Left ventricle myocardium superior (tissue), 1 donor: ENCODE data around the gene SEC61B. TPM values are rescaled to one million over a fixed set of nuclear protein-coding genes. Genes with fewer than 3 reads are reported as not detected.

ENCODE experiments used
- ATAC-seq: fragments of 200-7000 bp; cut with Tn5 transposase; one replicate; pipeline ENCODE4 v1.9.1; 2020; ENCODE audit warnings: mild to moderate bottlenecking, moderate library complexity
- DNase-seq: peaks from one replicate; pipeline ENCODE4 v3.0.0-alpha.2; 2020
- intact Hi-C: fragments of 100-400 bp; cut with micrococcal nuclease; formaldehyde crosslinking; loops from one replicate; pipeline ENCODE4 v1.11.0; 2022
- total RNA-seq: library from RNA; stranded (reverse); fragmentation: NEBNext Ultra II Directional; extraction: Animal tissue kit (Norgen Biotek cat#: 25700); gene quantifications from one replicate; pipeline ENCODE4 v1.2.1, GENCODE V29; 2021
- donor health status: DM: no; HTN: yes; CAD: no; lungs with severe emphysema.

SEC61B gene
- total RNA-seq, 1 donor from 2014 or later = 46.7 TPM

DNA sequence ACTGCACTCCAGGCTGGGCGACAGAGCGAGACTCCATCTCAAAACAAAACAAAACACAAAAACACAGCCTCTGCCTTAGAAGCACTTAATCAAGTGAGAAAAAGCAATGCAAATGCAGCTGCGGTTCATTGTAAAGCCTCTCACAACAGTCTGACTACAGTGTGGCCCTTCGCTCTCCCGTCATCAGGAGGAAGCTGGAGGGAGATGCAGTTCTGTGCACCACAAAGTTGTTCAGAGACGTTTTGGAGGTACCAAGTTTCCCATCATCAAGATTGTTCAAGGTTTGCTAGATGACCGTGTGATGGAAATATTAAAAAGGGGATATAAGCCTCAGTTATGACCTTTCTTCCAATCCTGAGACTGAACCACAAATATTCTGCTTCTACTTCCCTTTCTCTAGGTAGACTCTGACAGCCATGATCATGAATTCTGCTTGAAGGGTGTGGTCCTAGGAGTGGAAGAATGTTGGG, 40.9 kb downstream of the SEC61B start:
- intact Hi-C loops = no loop called here
- ATAC-seq = no peak
- no peak for DNase-seq

DNA sequence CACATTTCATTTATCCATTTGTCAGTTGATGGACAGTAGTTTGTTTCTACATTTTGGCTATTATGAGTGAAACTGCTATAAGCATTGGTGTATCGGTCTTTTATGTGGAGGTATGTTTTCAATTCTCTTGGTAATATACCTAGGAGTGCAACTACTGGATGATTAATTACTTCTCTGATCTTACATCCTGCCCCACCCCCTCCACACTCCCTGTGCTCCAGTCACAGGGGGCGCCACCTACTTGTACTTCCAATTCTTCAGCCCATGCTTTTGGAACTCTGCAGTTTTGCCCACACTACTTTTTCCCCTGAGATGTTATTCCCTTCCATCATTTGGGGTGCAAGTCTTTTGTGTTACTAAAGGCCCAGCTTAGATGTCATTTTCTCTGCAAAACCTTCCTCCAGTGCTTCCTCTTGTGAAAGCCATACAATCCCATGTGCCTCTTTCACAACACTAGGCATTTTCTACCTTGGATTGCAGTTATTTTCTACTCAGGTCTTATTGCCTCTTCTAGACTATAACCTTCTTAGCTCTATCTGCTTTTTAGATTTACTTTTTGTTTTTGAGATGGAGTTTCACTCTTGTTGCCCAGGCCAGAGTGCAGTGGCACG, 42.1 kb downstream of the SEC61B start:
- no peak for DNase-seq
- no peak for ATAC-seq
- intact Hi-C loops = no loop called here

DNA sequence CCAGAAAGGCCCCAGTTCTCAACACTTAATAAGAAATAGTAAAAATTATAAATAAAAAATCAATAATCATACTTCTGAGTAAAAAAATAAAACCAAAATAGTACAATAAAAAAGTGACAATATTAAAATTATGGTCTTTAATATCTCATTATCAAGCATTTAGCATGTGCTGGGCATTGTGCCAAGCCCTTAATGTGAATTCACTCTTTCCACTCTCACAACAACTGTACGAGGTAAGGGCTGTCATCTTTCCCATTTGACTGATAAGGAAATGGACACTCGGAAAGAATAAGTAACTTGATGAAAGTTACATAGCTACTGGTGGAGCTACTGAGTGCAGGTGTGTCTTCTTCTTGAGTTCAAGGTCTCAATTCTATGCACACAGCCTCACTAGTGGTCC, 43.6 kb downstream of the SEC61B start:
- no peak for DNase-seq
- intact Hi-C loops = no loop called here

DNA sequence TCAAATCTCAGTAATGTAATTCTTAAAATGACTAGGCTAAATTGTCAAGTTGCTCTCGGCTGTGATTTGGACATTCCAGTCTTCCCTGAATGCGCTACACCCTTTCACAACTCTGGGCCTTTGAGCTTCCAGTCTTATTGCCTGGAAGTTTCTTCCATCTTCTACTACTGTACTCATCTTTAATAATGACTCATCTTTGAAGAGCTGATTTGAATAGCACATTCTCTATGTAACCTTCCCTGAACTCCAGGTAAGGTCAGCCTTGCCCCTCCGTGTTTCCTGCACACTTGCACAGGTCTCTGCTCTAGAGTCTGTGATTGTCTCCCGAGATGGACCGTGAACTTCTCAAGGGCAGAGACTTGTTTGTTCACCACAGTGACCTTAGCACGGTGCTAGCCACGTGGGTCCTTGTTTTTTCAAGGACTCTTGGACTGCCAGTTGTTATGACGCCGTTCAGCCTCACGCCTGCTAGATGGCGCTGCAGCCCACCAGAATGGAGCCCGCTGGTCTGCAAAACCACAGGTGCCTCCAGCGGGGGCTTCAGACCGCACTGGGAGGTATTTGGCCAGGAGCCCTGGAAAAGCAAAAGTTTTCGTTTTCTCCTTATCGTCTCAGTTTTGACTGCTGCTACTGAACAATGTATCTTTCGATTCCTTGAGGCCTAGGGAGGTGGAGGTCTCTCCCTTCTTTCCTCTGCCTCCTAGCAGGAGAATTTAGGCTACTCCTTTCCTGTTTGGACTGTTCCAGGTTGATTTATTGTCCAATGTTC, 44.4 kb downstream of the SEC61B start:
- ATAC-seq = peak; percentile 85
- intact Hi-C loops = no loop called here
- peak; percentile 79 for DNase-seq

More for the DNA sequence above, 43.6 kb downstream of the SEC61B start:
- no peak for ATAC-seq

DNA sequence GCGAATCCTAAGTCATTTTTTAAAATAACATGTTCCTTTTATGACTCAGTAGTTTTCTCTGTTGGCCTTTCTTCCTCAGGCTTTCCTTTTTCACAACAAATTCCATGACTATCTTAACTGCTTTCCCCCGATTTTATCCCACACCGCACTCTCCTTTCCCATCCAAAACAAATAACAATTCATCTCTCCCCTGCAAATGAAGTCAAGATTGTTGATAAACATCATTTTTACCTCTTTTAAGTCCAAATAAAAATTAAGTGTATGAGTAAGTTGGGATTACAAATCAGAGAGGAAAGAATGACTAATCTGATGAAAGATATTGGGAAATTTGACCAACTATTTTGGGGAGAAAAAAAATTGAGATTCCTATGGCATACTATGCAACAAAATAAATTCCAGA, 47.3 kb downstream of the SEC61B start:
- DNase-seq = no peak
- intact Hi-C loops = no loop called here
- ATAC-seq = no peak

DNA sequence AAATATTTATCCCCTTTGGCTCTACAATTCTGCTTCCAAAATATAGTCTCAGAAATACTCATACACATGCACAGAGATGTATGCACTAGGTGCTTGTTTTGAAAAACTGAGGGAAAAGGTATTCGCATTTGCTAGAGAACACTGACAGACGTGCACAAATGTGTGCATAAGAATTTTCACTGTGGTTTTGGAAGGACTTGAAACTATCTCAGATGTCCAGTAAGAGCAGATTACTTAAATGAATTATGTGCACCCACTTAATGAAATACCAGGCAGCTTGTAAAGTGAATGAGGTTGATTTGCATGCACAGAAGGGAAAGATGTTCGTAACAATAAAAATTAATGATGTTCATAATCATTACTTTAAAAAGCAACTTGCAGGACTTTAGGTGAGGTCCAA, 48.4 kb downstream of the SEC61B start:
- DNase-seq (no peak), ATAC-seq (no peak)
- intact Hi-C loops = no loop called here

DNA sequence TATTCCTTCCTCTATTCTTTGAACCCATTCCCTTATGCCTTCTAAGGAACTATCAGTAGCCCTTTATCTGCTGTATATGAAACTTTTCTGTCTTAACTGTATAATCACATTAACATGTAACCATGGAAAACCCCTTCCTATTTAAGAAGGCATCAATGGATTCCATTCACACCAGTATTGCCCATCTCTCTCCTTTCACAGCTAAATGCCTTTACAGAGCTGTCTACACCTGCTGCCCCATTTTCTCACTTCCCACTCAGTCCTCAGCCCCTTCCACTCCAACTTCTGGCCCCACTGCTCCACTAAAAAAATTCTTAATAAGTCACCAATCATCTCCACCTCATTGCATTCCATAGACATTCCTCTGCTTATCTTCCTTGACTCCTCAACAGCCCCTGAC, 50.8 kb downstream of the SEC61B start:
- no peak for DNase-seq
- intact Hi-C loops = no loop called here
- ATAC-seq = no peak

DNA sequence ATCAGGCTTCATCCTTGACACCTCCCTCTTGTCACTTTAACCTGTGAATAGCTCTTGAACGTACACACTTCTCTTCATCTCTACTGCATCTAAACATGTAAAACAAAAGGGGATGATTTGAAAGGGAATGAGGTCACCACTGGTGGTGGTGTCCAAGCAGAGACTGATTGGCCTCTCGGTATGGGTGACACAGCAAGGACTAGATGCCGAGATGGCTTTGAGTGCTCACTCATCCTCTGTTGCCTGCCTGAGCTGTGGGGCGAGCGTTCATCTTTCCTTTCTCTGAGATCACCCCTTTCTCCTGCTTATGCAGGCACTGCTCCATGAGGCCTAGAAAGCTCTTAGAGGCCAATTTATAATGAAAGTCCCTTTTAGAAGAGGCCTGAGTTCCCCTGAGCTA, 51.9 kb downstream of the SEC61B start:
- DNase-seq = no peak
- no peak for ATAC-seq
- intact Hi-C loops = no loop called here

DNA sequence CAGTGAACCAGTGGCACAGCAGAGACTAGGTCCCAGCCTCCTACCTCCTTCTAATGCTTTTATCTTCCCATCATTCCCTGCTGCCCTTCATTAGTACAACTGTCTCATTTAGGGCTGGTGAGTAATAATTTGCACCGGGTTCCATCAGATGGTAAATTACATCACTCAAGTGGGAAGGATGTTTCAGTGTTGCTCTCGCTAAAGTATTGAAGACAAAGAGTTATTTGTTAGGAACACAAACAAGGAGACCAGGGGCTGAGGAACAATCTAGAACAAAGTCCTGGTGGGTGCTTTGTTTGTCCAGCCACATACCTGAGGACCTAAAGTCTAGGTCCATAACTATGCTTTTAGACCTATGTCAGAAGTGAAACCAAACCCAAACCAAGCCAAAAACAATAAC, 52.4 kb downstream of the SEC61B start:
- ATAC-seq = no peak
- intact Hi-C loops = no loop called here
- no peak for DNase-seq

Other genes starting within 250 kb of the SEC61B start
- 12.3 TPM for gene TGFBR1, start 117.2 kb upstream of the SEC61B start, total RNA-seq
- 15.0 TPM for gene ALG2, start 340 bp upstream of the SEC61B start, total RNA-seq